Effector memory CD8-positive, alpha-beta T cell (primary cell): ENCODE data around the gene KDM5C.

Source experiments
- ATAC-seq: fragments of 150-1000 bp; cut with Tn5 transposase; replicated peaks from 2 replicates; pipeline ENCODE4 v1.10.0; 2021; ENCODE audit warnings: mild to moderate bottlenecking, moderate library complexity
- DNase-seq, 3 experiments: peaks; one replicate each; pipeline ENCODE4 v3.0.0; 2021
- H3K27ac Mint-ChIP-seq, 2 donors: one replicate each; pipeline ENCODE4 v1.8.0; 2022; ENCODE audit warnings: mild to moderate bottlenecking in 2 of 2, mixed read lengths in 2 of 2, moderate library complexity in 2 of 2
- H3K27me3 Mint-ChIP-seq, 2 donors: one replicate each; pipeline ENCODE4 v1.8.0; 2022; ENCODE audit warnings: mixed read lengths in 2 of 2
- H3K36me3 Mint-ChIP-seq: one replicate; pipeline ENCODE4 v1.8.0; 2022; ENCODE audit warnings: mild to moderate bottlenecking, moderate library complexity, mixed read lengths; ENCODE audit not compliant: insufficient read depth
- H3K4me1 Mint-ChIP-seq, 2 donors: one replicate each; pipeline ENCODE4 v1.8.0; 2022; ENCODE audit warnings: low read depth in 2 of 2, mixed read lengths in 2 of 2
- H3K4me3 Mint-ChIP-seq, 2 donors: one replicate each; pipeline ENCODE4 v1.8.0; 2022; ENCODE audit warnings: mild to moderate bottlenecking in 2 of 2, mixed read lengths in 2 of 2, moderate library complexity in 2 of 2
- H3K9me3 Mint-ChIP-seq, 2 donors: one replicate each; pipeline ENCODE4 v1.8.0; 2022; ENCODE audit warnings: mixed read lengths in 2 of 2

KDM5C gene

DNA sequence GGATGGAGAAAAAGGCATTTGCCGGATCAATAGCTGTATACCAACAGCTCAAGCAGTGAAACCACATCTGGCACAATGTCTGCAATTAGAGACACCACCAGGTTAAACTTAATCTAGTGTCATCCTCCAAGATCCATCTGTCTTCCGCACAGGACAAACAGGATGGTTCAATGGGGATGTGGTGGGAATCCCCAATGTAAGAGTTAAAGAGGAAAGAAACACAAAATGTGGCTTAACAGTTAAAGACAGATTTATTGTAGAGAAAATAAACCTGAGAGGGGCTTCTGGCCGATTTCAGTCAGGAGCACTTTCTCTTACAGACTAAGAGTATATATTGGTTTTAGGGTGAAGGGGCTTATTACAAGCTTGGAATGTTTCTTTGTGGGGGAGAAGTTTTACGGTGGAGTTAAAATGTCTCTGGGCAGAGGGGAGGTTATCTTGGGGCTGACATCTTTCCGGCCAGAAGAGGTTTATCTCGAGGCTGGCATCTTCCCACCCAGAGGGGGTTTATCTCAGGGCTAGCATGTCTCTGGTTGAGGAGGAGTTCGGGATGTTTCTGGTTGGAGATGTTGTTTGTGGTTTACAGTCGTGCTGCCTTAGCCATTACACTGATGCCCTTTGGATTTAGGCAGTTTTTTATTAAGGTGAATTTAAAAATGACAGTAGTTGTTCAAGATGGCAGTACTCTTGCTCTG lies 69.3 kb downstream of the KDM5C start:
- Mint-ChIP-seq H3K9me3 (no peaks in the 10 kb centered on the region), H3K27me3 (no peaks in the 10 kb centered on the region), H3K36me3 (no peaks in the 10 kb centered on the region), H3K4me1 (peaks cover 0 to 3% of the 10 kb centered on the region in 2 donors), H3K27ac (no peak overlapping the region), H3K4me3 (no peak overlapping the region)
- ATAC-seq (no peak), DNase-seq (no peak)

DNA sequence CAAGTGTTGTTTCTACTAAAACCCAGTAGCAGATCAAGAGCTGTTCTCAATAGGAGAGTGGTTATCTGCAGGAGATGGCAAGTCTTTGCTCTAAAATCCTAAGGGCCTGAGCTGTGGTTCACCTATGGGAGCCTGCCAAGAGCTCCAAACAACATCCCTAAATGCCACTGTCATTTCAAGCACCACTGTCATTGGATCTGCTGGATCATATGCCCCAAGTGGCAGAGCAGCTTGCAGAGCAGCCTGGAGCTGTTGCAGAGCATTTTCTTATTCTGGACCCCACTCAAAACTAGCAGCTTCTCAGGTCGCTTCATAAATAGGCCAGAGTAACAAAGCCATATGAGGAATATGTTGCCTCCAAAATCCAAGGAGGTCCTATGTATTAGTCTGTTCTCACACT lies 71.4 kb downstream of the KDM5C start:
- ATAC-seq (no peak), DNase-seq (no peak)
- H3K36me3 Mint-ChIP-seq = no peaks in the 10 kb centered on the region
- no peaks in the 10 kb centered on the region for H3K27me3 Mint-ChIP-seq
- H3K27ac Mint-ChIP-seq = no peak overlapping the region
- no peaks in the 10 kb centered on the region for H3K4me1 Mint-ChIP-seq
- no peak overlapping the region for H3K4me3 Mint-ChIP-seq
- no peaks in the 10 kb centered on the region for H3K9me3 Mint-ChIP-seq
